ENCODE results near the gene KCNQ4. TPM values are rescaled to one million over a fixed set of nuclear protein-coding genes. Genes with fewer than 3 reads are reported as not detected.

The KCNQ4 gene
- total RNA-seq, 1 experiment from 2014 or later: 1.4 TPM

DNA sequence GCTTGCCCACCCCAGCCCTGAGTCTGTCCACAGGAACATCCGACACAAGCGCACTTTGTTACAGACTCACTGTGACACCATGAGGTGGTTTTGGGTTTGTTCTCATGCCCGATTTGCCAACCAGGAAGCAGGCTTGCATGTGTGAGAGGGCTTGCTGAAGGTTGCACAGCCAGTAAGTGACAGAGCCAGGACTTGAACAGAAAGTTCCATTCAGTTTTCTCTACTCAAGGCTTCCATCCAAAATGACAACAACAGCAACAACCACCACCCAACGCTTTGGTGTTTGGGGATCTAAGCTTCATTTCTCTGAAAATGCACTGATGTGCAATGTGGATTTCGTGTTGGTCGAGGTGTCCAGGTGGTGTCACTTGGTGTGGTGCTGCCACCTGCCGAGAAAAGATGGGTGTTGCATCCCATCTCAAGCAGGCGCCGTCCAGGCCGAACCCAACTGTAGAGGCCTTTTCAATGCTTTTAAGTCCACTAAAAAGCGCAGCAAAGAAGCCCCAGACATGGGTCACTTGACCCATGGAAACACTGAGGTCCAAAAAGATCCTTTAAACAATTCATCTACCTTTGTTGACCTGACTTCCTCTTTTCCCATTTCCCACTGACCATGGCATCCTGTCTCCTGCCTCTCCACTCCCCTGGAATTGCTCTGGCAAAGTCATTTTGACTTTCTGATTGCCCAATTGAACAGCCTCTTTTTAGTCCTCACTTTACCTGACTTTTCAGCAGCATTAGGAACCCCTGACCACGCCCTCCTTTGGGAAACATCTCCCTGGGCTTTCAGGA is 66.4 kb downstream of the KCNQ4 start:
- Histone ChIP-seq H4K5ac (ENCODE audit: insufficient read length, low read depth, low read length) (no peak overlapping the region), H4K8ac (replicated peaks; ENCODE audit: insufficient read length, low read depth, low read length) (no peak overlapping the region), H2AK5ac (ENCODE audit: insufficient read length, low read length) (no peak overlapping the region), H2AFZ (ENCODE audit: low read length) (no peak overlapping the region), H3T11ph (ENCODE audit: low read length) (no peak overlapping the region), H3K23ac (ENCODE audit: insufficient read length, low read depth, low read length) (no peak overlapping the region), H3K14ac (ENCODE audit: insufficient read depth, low read length) (no peak overlapping the region), H3K9me3 (ENCODE audit: control insufficient read depth, low read depth, low read length) (no peaks in the 10 kb centered on the region), H3K79me2 (ENCODE audit: insufficient read depth, low read length) (no peaks in the 10 kb centered on the region), H4K91ac (ENCODE audit: insufficient read length, low read depth, low read length) (no peak overlapping the region), H3K23me2 (ENCODE audit: insufficient read length, low read depth, low read length, poor library complexity, severe bottlenecking) (no peaks in the 10 kb centered on the region), H2BK15ac (ENCODE audit: low read depth, low read length) (no peak overlapping the region), H3K56ac (ENCODE audit: insufficient read length, low read depth, low read length) (no peak overlapping the region), H2BK5ac (ENCODE audit: insufficient read length, low read length) (no peak overlapping the region), H2BK12ac (ENCODE audit: insufficient read length, low read depth, low read length) (no peak overlapping the region), H3K4me2 (ENCODE audit: insufficient read depth, insufficient read length, low read length) (no peak overlapping the region), H3K79me1 (ENCODE audit: insufficient read depth, low read depth, low read length, poor library complexity, severe bottlenecking) (no peaks in the 10 kb centered on the region), H3K27me3 (ENCODE audit: insufficient read depth, low read length) (no peaks in the 10 kb centered on the region), H3K18ac (ENCODE audit: insufficient read length, low read depth, low read length) (no peak overlapping the region), H3K4me1 (ENCODE audit: insufficient read depth, low read length) (no peaks in the 10 kb centered on the region), H3K27ac (ENCODE audit: insufficient read length, low read depth, low read length) (no peak overlapping the region), H3K9ac (ENCODE audit: extremely low read depth, insufficient read length, low read length) (no peak overlapping the region), H2BK120ac (ENCODE audit: low read depth, low read length, poor library complexity, severe bottlenecking) (no peak overlapping the region), H4K20me1 (ENCODE audit: control insufficient read depth, insufficient read depth, insufficient read length) (no peaks in the 10 kb centered on the region), H3K4ac (ENCODE audit: low read depth, low read length) (no peak overlapping the region), H2BK20ac (ENCODE audit: low read depth, low read length, poor library complexity, severe bottlenecking) (no peak overlapping the region)
- Mint-ChIP-seq H3K4me1 (peaks cover 4 to 5% of the 10 kb centered on the region in 2 experiments), H3K9me3 (no peaks in the 10 kb centered on the region), H3K27ac (no peak overlapping the region), H3K4me3 (no peak overlapping the region), H3K27me3 (ENCODE audit: low read depth) (peaks cover 5% of the 10 kb centered on the region), H3K36me3 (ENCODE audit: insufficient read depth in 1 of 3, low read depth in 3 of 3) (no peaks in the 10 kb centered on the region)
- no CpG with 5 or more reads among the region's 12 CpGs for WGBS (ENCODE audit: extremely low coverage, insufficient read length, low lambda C conversion rate)
- TF ChIP-seq, protein P1, sequence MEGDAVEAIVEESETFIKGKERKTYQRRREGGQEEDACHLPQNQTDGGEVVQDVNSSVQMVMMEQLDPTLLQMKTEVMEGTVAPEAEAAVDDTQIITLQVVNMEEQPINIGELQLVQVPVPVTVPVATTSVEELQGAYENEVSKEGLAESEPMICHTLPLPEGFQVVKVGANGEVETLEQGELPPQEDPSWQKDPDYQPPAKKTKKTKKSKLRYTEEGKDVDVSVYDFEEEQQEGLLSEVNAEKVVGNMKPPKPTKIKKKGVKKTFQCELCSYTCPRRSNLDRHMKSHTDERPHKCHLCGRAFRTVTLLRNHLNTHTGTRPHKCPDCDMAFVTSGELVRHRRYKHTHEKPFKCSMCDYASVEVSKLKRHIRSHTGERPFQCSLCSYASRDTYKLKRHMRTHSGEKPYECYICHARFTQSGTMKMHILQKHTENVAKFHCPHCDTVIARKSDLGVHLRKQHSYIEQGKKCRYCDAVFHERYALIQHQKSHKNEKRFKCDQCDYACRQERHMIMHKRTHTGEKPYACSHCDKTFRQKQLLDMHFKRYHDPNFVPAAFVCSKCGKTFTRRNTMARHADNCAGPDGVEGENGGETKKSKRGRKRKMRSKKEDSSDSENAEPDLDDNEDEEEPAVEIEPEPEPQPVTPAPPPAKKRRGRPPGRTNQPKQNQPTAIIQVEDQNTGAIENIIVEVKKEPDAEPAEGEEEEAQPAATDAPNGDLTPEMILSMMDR (conservative IDR thresholded peaks at IDR 0.05): peak; percentile 89
- peak; percentile 79 for DNase-seq
